Activated CD4-positive, alpha-beta T cell treated with anti-CD3 and anti-CD28 coated beads, Interleukin-2, amount 50 U/mL, for 1 hour (primary cell): ENCODE data around the gene SPATS2.

Experiments used
- DNase-seq: peaks from one replicate; pipeline ENCODE4 v3.0.0-alpha.2; 2020

Gene SPATS2

DNA sequence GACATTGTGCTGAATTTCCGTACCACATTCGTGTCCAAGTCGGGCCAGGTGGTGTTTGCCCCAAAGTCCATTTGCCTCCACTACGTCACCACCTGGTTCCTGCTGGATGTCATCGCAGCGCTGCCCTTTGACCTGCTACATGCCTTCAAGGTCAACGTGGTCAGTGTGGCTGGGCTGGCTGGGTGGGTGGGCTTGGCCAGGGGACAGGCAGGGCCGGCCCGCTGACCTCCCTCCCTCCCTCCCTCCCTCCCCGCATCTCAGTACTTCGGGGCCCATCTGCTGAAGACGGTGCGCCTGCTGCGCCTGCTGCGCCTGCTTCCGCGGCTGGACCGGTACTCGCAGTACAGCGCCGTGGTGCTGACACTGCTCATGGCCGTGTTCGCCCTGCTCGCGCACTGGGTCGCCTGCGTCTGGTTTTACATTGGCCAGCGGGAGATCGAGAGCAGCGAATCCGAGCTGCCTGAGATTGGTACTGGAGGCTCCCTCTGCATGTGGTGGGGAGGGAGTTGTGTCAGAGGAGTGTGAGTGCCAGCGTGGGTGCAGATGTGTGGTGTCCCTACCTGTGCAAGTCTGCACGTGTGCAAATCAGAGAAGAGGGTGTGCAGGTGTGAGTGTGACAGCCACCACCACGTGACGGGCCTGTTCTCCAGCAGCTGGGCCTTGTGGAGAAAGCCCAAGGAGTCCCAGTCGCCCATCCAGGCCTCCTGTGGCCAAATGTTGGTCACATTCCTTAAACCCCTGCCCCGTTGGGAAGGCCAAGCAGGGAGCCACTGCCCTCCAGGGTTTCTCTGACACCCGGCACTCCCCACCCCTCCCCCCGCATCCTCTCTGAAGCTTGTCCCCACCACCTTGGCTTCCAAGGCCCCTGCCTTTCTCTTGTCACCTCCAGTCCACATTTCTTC lies 176.9 kb downstream of the SPATS2 start:
- DNase-seq = no peak

DNA sequence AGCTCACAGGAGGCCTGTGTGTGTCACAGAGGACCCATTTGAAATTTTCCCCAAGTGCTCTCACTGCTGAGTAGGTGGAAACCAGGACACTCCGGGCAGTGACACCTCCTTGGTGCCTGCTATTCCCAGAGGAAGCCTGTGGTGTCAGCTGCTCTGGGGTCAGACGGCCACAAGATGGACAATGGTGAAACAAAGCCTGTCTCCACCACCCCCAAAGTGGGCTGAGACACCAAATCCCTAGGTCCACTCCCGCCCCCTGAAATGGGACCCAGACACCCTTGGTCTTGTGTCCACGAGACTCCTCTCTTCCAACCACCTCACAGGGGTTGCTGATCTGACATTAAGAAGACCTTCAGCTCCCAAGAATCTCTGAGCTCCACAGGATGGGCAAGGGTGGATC lies 178.6 kb downstream of the SPATS2 start:
- DNase-seq = no peak

DNA sequence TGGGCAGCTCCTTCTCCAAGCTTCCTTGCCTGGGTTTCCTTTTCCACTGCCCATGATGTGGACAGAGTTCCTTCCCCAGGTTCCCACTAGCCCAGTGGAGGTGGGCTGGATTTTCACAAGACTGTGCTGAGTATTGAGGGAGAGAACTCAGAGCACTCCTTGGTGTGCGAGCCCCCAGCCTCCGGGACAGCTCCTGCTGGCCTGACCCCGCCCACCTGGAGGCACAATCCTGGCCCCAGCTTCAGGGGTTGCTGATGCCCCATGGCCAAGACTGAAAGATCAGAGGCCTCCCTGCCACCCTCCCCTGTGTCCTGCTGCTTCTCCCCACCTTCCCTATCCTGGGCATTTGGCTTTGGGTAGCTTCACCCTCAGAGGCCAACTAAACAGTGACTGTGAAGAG lies 179.2 kb downstream of the SPATS2 start:
- DNase-seq = no peak

DNA sequence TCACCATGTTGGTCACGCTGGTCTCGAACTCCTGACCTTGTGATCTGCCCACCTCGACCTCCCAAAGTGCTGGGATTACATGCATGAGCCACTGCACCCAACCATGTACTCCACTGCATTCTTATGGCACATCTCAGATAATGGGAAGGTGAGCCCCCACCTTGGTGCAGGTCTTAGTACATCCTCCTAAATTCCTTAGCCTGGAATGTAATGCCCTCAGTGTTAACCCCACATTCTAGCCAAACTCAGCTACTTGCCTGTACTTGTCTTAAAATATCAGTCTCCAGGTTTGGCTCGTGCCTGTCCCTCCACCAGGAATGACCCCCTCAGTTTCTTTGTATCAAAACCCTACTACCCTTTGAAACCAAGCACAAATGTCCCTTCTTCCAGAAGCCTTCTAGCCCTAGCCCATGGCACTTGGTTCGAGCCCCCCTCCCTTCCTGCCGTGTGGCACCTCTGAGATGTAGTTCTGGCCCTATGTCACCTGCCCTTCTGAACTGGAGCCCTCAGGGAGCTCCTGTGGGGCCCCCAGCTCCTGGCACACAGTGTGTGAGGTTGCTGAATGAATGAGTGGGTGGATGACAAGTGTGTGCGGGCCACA lies 179.9 kb downstream of the SPATS2 start:
- DNase-seq = no peak

DNA sequence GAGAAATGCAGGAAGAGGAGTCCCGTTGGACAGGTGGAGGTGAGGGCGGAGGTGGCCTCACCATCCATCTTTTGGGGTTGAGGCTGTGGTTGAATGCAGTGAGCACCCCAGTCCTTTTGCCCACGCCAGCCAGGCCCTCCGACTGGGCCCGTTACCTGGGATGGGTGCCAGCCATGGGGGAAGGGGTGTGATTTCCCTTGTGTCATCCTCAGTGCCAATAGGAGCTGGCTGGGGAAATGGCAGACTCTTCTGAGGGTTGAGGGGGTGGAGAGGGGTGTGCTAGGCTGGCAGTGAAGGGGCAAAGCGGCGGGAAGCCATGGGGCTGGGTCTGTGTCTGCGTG lies 181.2 kb downstream of the SPATS2 start:
- DNase-seq = no peak

GRCh38 chr12:49548822-49549648 lies 181.8 kb downstream of the SPATS2 start:
- DNase-seq = peak; percentile 31

GRCh38 chr12:49549735-49550692 lies 182.8 kb downstream of the SPATS2 start:
- no peak for DNase-seq

DNA sequence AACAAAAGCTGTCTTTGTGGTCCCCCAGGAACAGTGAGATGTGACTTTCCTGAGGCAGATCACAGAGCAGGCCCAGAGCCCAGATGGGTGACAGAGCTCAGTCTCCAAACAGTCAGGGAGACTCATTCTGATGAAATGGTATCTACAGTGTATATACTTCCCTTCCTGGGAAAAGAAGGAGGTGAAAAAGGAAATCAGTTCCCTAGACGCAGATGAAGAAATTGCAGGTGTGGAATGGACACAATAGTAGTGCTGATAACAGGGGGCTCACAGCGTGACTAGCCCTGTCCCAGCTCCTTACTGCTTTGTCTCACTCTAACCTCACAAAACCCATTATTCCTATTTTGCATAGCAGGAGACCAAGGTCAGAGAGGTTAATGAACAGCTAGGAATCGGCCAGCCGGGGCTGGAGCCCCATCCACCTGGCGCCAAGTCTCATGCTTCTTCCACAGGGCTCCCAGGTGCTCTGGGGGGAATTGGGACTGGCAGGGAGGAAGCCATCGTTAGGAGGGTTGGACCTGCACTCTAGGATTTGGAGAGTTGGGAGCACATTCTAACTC lies 183.5 kb downstream of the SPATS2 start:
- no peak for DNase-seq

DNA sequence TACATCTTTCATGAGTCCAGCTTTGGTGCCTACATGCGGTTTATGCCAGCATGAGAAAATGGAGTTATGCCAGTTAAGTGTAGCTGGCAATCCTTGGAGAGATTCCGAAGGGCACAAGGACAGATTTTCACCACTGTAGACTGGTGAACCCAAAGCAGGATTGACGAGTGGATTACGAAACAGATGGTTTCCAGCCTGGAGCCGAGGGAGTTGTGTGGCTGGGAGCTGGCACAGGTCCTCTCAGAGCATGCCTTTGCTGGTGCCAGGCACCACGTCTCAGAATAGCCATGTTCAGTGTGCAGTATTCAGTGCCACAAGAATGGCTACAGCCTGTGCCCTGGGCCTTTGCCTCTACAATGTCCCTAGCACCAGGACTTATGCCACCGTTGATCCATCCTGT lies 184.8 kb downstream of the SPATS2 start:
- DNase-seq = no peak

GRCh38 chr12:49552425-49552824 lies 185.2 kb downstream of the SPATS2 start:
- DNase-seq = no peak

- DNase-seq = no peak
Measured at GRCh38 chr12:49552899-49553298, 185.6 kb downstream of the SPATS2 start.

- DNase-seq = no peak
Measured at GRCh38 chr12:49553512-49554088, 186.3 kb downstream of the SPATS2 start.

DNA sequence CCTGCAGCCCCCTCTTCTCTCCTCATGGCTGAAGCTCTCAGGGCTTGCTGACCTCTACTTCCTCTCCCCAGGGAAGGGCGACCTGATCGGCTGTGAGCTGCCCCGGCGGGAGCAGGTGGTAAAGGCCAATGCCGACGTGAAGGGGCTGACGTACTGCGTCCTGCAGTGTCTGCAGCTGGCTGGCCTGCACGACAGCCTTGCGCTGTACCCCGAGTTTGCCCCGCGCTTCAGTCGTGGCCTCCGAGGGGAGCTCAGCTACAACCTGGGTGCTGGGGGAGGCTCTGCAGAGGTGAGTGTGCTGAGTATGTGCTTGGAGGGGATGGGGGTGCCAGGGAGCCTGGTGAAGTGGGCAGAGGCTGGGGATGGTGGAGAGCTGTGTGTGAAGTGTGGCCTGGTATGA lies 187.0 kb downstream of the SPATS2 start:
- no peak for DNase-seq

DNA sequence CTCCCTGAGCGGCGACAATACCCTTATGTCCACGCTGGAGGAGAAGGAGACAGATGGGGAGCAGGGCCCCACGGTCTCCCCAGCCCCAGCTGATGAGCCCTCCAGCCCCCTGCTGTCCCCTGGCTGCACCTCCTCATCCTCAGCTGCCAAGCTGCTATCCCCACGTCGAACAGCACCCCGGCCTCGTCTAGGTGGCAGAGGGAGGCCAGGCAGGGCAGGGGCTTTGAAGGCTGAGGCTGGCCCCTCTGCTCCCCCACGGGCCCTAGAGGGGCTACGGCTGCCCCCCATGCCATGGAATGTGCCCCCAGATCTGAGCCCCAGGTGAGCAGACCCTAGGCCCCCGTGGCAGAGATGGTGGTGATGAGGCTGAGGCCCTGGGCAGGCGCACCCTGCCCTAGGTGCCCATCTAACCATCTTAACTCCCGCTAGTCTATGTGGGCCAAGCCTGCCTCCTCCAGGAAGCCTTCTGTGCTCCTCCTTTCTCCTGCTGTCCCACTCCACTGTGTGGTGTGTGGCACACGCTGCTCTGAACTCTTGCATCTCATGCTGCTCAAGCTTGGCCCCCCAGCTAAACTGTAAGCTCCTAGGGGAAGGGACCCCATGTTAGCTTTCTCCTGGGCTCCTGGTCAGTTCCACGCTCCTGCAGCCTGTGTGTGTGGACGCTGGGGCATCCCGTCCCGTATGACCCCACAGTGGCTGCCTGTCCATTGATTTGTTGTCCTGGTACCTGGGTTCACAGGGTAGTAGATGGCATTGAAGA lies 188.5 kb downstream of the SPATS2 start:
- DNase-seq = no peak

- no peak for DNase-seq
Measured at GRCh38 chr12:49556391-49557186, 189.3 kb downstream of the SPATS2 start.

GRCh38 chr12:49557187-49557916 lies 190.1 kb downstream of the SPATS2 start:
- DNase-seq = no peak

DNA sequence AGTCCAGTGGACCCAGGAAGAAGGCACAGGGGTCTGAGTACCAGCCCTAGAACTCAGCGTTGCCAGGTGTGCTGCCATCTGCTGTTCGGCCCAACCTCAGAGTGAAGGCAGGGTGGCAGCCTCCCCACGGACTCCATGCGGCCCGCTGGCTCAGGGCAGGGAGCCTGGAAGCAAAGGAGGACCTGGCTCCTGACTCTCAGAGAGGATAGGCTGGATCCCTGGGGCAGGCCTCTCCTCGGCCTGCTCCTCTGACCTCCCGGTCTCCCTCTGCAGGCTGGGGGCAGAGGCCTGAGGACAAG lies 190.6 kb downstream of the SPATS2 start:
- no peak for DNase-seq

DNA sequence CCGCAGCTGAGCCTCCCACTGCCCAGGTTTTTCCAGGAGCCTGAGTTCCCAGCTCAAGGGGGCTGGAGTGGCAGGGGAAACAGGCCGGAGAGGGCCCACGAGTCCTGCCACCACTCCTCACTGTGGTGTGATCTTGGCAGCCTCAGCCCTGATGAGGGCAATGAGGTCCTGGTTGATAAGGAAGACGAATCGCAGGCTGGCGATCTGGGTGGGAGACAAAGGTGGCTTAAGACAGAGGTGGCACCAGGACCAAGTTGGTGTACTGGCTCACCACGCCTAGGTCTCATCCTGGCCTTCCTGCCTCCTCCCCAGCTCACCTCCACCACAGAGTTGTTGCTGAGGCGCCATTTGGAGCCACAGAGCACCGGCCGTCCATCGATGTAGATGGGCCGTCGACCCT lies 191.3 kb downstream of the SPATS2 start:
- no peak for DNase-seq

DNA sequence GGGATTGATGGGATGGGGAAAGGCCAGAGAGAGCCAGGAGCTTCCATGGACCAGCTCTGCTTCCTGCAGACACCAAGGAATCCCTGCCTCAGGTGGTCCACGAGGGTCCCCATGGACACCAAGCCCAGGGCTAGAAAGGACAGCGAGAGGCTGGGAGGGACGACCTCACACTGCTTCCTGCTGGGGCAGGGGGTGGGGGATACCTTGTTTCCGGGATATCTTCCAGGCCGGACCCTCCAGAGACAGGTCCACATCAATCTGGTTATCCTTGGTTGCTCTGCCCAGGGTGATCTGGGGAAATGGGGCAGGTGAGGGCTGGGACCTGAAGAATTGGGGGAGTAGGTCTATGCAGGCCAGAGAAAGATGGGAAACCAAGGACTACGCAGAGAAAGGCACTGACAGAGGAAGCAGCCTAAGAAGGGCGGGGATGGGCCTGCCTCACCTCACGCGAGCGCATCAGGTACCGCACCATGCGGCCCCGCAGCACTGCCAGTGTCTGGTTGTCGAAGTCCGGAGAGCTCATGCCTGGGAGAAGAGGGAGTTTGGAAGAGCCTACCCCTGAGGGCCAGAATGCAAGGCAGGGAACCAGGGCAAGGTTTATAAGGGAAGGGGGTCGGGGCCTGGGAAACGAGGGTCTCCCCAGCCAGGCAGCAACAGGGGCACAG lies 191.9 kb downstream of the SPATS2 start:
- no peak for DNase-seq
